ENCODE data around the gene CILP2.

DNA sequence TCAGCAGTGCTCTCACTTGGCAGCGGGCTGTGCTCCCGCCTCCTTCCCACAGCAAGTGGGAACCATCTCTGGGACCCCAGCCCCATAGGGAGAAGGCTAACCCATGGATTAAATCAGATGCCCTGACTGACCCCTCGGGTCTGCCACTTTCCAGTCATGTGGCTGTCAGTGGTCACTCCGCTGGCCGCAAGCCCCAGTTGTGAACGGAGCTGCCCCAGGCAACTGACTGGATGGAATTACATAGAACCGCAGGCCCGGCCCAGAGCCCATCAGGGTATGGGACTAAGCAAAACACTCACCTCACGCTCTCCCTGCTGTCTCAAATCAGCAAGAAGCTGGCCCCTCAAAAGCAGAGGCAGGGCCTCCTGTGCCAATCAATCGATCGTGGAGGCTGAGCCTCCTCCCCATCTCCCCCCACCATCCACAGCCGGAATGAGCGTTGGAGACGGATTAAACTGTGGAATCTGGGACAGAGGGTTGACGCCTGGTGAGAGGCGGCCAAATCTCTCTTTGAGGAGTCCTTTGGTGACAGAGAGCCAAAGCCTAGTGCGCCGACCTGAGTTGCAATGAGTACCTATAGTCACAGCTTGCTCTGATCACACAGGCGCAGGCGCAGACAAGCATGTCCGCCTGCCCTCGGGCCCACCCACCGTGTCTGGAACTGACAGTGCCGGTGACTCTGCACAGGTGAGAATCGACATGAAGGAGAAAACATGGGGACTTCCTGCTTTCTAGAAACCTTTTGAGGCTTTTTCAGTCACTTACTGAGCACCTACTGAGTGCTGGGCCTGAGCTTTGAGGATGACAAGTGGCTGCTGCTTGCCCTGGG, 41.7 kb downstream of the CILP2 start:
- TF ChIP-seq, protein P1, sequence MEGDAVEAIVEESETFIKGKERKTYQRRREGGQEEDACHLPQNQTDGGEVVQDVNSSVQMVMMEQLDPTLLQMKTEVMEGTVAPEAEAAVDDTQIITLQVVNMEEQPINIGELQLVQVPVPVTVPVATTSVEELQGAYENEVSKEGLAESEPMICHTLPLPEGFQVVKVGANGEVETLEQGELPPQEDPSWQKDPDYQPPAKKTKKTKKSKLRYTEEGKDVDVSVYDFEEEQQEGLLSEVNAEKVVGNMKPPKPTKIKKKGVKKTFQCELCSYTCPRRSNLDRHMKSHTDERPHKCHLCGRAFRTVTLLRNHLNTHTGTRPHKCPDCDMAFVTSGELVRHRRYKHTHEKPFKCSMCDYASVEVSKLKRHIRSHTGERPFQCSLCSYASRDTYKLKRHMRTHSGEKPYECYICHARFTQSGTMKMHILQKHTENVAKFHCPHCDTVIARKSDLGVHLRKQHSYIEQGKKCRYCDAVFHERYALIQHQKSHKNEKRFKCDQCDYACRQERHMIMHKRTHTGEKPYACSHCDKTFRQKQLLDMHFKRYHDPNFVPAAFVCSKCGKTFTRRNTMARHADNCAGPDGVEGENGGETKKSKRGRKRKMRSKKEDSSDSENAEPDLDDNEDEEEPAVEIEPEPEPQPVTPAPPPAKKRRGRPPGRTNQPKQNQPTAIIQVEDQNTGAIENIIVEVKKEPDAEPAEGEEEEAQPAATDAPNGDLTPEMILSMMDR (IDR thresholded peaks at IDR 0.05; ENCODE audit: borderline replicate concordance, extremely low read depth, low read length, poor library complexity, severe bottlenecking), result no peak
- no peak for TF ChIP-seq EZH2 (IDR thresholded peaks at IDR 0.05; ENCODE audit: borderline replicate concordance, low read depth, low read length, severe bottlenecking)

All from DND-41 (cell line).